Measurements from ENCODE around the gene INTS6.

GRCh38 chr13:51452361-51453206 lies at the start of gene INTS6:
- TF ChIP-seq CTCF (conservative IDR thresholded peaks at IDR 0.05) (no peak), EZH2 (IDR thresholded peaks at IDR 0.05; ENCODE audit: low read depth) (no peak)
